ENCODE measurements around the gene COA5.

COA5 gene

GRCh38 chr2:98614024-98614739, 5.9 kb upstream of the COA5 start:
- DNase-seq (ENCODE audit: low read depth): no peak
- TF ChIP-seq, protein P1, sequence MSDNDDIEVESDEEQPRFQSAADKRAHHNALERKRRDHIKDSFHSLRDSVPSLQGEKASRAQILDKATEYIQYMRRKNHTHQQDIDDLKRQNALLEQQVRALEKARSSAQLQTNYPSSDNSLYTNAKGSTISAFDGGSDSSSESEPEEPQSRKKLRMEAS (IDR thresholded peaks at IDR 0.05; ENCODE audit: low read depth, low read length): no peak
- TF ChIP-seq MYC (IDR thresholded peaks at IDR 0.05; ENCODE audit: low read depth, low read length): no peak
- TF ChIP-seq POLR2A (IDR thresholded peaks at IDR 0.05; ENCODE audit: extremely low read depth, insufficient read length): no peak
- no peak for TF ChIP-seq CTCF (IDR thresholded peaks at IDR 0.05; ENCODE audit: low read depth, low read length)
- H3K4me3 ChIP-seq (ENCODE audit: low read depth, low read length): no peak overlapping the region

- peak; percentile 41 for DNase-seq (ENCODE audit: low read depth)
- peak overlapping the region; percentile 93 for H3K4me3 ChIP-seq (ENCODE audit: low read depth, low read length)
- TF ChIP-seq MYC (IDR thresholded peaks at IDR 0.05; ENCODE audit: low read depth, low read length): no peak
- TF ChIP-seq CTCF (IDR thresholded peaks at IDR 0.05; ENCODE audit: low read depth, low read length): no peak
- no peak for TF ChIP-seq POLR2A (IDR thresholded peaks at IDR 0.05; ENCODE audit: extremely low read depth, insufficient read length)
- TF ChIP-seq, protein P1 (IDR thresholded peaks at IDR 0.05; ENCODE audit: low read depth, low read length): no peak
These were observed 771 bp upstream of the COA5 start for GRCh38 chr2:98608962-98609604.

GRCh38 chr2:98607741-98608115, 584 bp downstream of the COA5 start:
- TF ChIP-seq CTCF (IDR thresholded peaks at IDR 0.05; ENCODE audit: low read depth, low read length) (no peak), MYC (IDR thresholded peaks at IDR 0.05; ENCODE audit: low read depth, low read length) (no peak), POLR2A (IDR thresholded peaks at IDR 0.05; ENCODE audit: extremely low read depth, insufficient read length) (no peak)
- TF ChIP-seq, protein P1 (IDR thresholded peaks at IDR 0.05; ENCODE audit: low read depth, low read length): no peak
- DNase-seq (ENCODE audit: low read depth): no peak
- H3K4me3 ChIP-seq (ENCODE audit: low read depth, low read length): peak overlapping the region; percentile 99

DNA sequence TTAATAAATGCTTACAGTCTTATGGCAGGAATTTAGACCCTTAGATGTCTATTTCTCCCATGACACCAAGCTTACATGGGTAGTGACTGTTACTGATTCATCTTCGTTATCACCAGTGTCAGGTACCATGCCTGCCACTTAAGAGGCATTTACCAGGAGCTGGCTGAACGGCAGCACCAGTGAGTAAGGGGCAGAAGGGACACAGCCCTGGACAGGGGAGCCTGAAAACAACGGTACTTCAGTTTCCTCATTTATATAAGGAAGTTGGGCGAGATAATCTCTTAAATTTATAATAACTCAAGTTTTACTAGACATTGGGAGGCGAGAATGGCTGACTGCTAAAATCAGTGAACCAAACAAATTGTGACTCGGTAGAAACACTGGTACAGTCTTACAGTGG, 1.2 kb downstream of the COA5 start:
- peak; percentile 52 for DNase-seq (ENCODE audit: low read depth)
- H3K4me3 ChIP-seq (ENCODE audit: low read depth, low read length): peak overlapping the region; percentile 99
- TF ChIP-seq, protein P1 (IDR thresholded peaks at IDR 0.05; ENCODE audit: low read depth, low read length): no peak
- TF ChIP-seq MYC (IDR thresholded peaks at IDR 0.05; ENCODE audit: low read depth, low read length) (no peak), POLR2A (IDR thresholded peaks at IDR 0.05; ENCODE audit: extremely low read depth, insufficient read length) (no peak), CTCF (IDR thresholded peaks at IDR 0.05; ENCODE audit: low read depth, low read length) (no peak)

DNA sequence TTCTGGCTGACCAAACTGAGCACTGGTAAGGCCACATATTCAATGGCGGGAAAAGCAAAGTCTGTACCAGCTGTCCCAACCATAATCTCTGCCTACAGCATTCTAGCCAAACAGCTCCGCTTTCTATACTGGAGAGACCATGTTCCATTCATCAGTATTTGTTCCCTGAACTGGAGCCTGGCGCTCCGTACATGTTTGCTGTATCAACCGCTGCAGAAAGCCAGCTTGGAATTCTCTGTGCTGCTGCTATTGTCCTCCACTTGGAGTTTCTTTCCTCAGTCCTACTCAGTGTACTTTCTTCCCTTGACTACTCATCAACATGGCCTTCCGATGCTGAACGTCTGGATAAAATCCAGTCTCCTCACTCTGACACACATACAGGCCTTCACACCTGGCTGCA, 1.9 kb downstream of the COA5 start:
- peak overlapping the region; percentile 99 for H3K4me3 ChIP-seq (ENCODE audit: low read depth, low read length)
- no peak for DNase-seq (ENCODE audit: low read depth)
- TF ChIP-seq MYC (IDR thresholded peaks at IDR 0.05; ENCODE audit: low read depth, low read length): no peak
- TF ChIP-seq POLR2A (IDR thresholded peaks at IDR 0.05; ENCODE audit: extremely low read depth, insufficient read length): no peak
- TF ChIP-seq, protein P1 (IDR thresholded peaks at IDR 0.05; ENCODE audit: low read depth, low read length): no peak
- no peak for TF ChIP-seq CTCF (IDR thresholded peaks at IDR 0.05; ENCODE audit: low read depth, low read length)
